ENCODE measurements around the gene RETREG3.

RETREG3 gene

DNA sequence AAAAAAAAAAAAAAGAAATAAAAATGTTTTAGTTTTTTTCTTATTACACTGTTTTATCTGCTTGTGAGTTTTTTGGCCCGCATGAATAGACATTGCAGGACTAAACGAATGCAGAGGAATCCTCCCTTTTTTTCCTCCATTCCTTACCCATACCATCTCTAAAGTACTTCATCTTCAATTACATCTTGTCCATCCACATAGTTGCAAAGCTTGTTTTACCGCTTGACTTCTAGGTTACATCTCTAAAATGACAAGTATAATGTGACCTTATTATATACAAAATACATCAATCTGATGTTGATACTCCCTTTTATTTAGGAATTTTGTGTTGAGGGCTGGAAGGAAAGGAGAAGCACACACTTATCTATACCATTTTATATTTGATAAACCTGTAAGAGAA lies 12.8 kb downstream of the RETREG3 start:
- Mint-ChIP-seq H3K9me3 (no peaks in the 10 kb centered on the region), H3K27me3 (ENCODE audit: low read depth) (no peaks in the 10 kb centered on the region), H3K36me3 (ENCODE audit: low read depth) (peaks cover 6% of the 10 kb centered on the region), H3K27ac (no peak overlapping the region), H3K4me3 (no peak overlapping the region), H3K4me1 (ENCODE audit: low read depth) (peaks cover 8% of the 10 kb centered on the region)
- no peak for DNase-seq (ENCODE audit: low spot score)

DNA sequence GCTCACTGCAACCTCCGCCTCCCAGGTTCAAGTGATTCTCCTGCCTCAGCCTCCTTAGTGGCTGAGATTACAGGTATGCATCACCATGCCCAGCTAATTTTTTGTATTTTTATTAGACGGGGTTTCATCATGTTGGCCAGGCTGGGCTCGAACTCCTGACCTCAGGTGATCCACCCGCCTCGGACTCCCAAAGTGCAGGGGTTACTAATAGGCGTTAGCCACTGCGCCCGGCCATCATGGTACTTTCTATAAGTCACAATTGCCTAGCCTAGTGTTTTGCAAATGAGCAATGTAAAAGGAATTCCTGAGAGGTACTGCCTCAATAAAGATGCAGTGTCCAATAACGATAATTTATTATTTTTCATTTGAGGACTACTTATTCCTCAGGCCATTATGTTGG lies 17.8 kb downstream of the RETREG3 start:
- Mint-ChIP-seq H3K27me3 (ENCODE audit: low read depth) (no peaks in the 10 kb centered on the region), H3K36me3 (ENCODE audit: low read depth) (peaks cover 24% of the 10 kb centered on the region)

DNA sequence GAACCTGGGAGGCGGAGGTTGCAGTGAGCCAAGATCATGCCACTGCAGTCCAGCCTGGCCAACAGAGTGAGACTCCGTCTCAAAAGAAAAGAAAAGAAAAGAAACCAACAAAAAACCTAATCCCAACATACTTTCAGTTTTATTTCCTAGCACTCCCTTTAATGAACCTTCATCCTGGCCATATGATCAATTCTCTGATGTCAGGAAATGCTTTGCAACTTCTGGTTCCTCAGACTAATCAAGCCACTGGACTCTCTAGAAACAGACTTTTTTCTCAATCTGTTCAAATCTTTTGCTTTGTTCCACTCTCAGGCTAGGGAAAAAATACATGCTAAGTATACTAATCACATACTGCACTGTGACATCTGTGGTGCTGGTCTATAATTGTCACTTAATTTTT lies 18.3 kb downstream of the RETREG3 start:
- Mint-ChIP-seq H3K4me3 (no peak overlapping the region), H3K27ac (no peak overlapping the region), H3K9me3 (no peaks in the 10 kb centered on the region), H3K4me1 (ENCODE audit: low read depth) (no peaks in the 10 kb centered on the region), H3K27me3 (ENCODE audit: low read depth) (no peaks in the 10 kb centered on the region), H3K36me3 (ENCODE audit: low read depth) (peaks cover 25% of the 10 kb centered on the region)
- DNase-seq (ENCODE audit: low spot score): no peak

More for the DNA sequence above, 17.8 kb downstream of the RETREG3 start:
- Mint-ChIP-seq H3K4me1 (ENCODE audit: low read depth) (no peaks in the 10 kb centered on the region), H3K9me3 (no peaks in the 10 kb centered on the region), H3K4me3 (no peak overlapping the region), H3K27ac (no peak overlapping the region)
- DNase-seq (ENCODE audit: low spot score): no peak

DNA sequence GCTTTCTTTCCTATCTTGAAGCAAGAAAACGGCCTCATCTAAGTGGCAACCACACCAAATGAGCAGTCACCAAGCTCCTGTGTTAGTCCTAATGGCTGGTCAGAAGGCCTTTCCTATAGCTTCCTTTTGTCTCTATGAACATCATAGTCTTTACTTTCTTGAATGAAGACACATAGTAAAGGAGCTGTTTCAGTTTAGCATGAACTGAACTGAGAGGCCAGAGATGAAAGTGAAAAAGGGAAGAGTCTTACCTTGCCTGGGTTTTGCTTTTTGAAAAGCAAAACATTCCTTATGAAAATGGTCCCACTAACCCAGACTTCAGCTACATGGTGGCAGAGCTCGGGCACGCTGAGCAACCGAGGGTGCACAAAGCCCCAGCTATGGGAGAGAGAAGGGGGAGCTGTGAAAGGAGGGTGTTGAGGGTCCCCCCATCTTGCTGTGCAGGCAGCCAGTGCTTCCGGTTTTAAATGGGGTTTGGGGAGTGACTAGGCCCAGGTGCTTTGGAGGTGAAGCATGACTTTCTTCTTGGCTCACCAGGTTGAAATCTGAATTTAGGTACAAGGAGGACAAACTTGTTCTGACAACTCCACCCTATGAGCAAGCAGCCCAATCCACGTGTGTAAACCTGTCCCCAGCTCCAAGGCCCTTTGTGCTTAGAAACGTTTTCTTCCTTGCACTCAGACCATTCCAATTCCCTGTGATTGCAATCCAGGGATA lies 22.5 kb downstream of the RETREG3 start:
- DNase-seq (ENCODE audit: low spot score): no peak
- H3K4me1 Mint-ChIP-seq (ENCODE audit: low read depth): no peaks in the 10 kb centered on the region
- no peak overlapping the region for H3K4me3 Mint-ChIP-seq
- no peak overlapping the region for H3K27ac Mint-ChIP-seq
- H3K36me3 Mint-ChIP-seq (ENCODE audit: low read depth): peaks cover 54% of the 10 kb centered on the region
- H3K27me3 Mint-ChIP-seq (ENCODE audit: low read depth): no peaks in the 10 kb centered on the region
- no peaks in the 10 kb centered on the region for H3K9me3 Mint-ChIP-seq

DNA sequence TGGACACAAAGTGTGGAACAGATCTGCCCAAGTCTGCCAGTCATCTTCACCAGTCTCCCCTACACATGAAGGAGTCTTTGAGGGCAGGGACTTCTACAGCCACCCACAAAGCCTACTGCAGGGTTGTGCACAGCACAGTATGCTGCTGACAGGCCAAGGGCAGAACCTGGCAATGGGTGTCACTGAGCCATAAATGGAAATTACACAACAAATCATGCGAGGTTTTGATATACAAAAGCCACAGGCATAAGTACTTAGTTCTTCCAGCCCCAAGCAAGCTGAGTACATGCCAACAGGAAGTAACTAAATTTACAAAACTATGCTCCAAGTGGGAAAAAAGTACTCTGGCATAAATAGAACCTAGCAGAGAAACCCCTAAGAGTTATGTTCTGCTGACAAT lies 23.8 kb downstream of the RETREG3 start:
- Mint-ChIP-seq H3K27ac (no peak overlapping the region), H3K27me3 (ENCODE audit: low read depth) (no peaks in the 10 kb centered on the region), H3K4me1 (ENCODE audit: low read depth) (no peaks in the 10 kb centered on the region), H3K36me3 (ENCODE audit: low read depth) (peaks cover 56% of the 10 kb centered on the region), H3K4me3 (no peak overlapping the region), H3K9me3 (no peaks in the 10 kb centered on the region)
- no peak for DNase-seq (ENCODE audit: low spot score)

DNA sequence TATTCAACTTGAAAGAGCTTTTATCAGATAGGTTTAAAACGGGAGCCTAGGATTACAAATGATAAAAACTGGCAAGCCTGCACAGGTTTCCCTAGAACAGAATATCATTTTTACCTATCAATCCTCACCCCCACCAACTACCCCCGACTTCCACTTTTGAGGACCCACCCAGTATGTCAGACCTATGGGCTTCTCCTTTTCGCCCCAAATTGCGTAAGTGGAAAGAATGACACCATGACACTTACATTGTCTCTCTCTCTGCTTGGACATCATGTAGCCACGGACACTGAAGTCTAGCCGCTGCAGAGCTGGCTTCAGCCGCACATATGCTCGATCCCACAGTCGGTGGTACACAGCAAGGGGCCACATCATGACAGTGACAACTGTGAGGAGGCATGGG lies 24.3 kb downstream of the RETREG3 start:
- Mint-ChIP-seq H3K36me3 (ENCODE audit: low read depth) (peaks cover 55% of the 10 kb centered on the region), H3K27ac (no peak overlapping the region), H3K4me1 (ENCODE audit: low read depth) (no peaks in the 10 kb centered on the region), H3K4me3 (no peak overlapping the region), H3K9me3 (no peaks in the 10 kb centered on the region), H3K27me3 (ENCODE audit: low read depth) (no peaks in the 10 kb centered on the region)
- DNase-seq (ENCODE audit: low spot score): no peak

DNA sequence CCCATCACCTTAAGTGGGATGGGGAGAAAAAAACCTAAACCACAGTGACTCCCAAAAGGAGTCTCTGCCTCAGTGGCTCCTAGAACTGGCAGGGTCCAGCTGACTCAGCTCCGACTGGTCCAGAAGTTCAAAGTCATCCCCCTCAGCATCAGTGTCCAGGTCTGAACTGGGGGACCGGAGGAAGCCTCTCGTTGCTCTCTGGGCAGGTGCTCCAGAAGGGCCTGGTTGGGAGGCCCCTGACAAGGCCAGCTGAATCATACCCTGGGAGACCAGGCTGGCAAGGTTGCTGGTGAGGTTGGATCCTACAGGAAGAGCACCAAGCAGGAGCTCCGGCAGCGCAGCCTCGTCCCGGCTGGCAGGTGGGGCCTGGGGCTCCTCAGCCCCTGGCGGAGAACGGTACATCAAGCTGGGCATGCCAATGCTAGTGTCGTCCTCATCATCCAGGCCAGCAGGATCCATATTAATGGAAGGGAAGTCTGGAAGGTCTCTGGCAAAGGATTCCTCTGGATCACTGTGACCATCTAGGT lies 27.4 kb downstream of the RETREG3 start:
- Mint-ChIP-seq H3K4me3 (no peak overlapping the region), H3K27ac (no peak overlapping the region), H3K36me3 (ENCODE audit: low read depth) (peaks cover 58% of the 10 kb centered on the region), H3K4me1 (ENCODE audit: low read depth) (peaks cover 14% of the 10 kb centered on the region), H3K27me3 (ENCODE audit: low read depth) (no peaks in the 10 kb centered on the region), H3K9me3 (no peaks in the 10 kb centered on the region)
- DNase-seq (ENCODE audit: low spot score): no peak

DNA sequence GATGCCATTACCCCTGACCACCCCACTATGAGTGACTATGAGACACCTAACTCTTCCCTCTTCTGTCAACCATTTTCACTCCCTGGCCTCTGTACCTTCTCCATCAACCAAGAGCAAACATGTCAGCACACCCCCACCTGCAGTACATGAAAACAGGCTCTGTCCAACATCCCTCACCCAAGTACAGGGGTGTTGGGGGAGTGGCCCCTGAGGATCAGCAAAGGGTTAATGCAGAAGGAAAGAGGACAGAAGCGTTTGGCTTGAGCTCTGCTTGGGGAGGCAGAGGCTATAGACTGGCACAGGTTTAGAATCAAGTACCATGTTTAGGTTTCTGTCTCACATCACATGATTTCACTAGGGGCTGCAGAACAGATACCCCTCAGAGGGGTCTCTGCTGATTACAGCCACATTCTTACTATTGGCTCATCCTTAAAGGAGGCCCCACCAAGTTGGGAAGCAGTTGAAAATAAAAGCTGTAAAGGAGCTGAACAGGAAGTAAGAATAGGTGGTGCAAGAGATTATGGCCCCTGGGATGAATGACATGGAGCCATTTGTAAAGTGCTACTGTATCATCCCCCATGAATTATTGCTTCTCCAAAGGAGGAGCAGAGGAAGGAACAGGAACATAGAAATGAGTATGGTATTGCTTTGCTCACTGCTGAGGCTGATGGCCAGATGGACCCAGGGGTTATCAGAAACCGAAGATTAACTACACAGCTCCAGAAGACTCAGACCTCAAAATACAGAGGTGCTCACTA lies 29.2 kb downstream of the RETREG3 start:
- H3K27ac Mint-ChIP-seq: peak overlapping the region; percentile 43
- peaks cover 27% of the 10 kb centered on the region for H3K4me1 Mint-ChIP-seq (ENCODE audit: low read depth)
- no peaks in the 10 kb centered on the region for H3K9me3 Mint-ChIP-seq
- peaks cover 63% of the 10 kb centered on the region for H3K36me3 Mint-ChIP-seq (ENCODE audit: low read depth)
- DNase-seq (ENCODE audit: low spot score): no peak
- H3K27me3 Mint-ChIP-seq (ENCODE audit: low read depth): no peaks in the 10 kb centered on the region
- H3K4me3 Mint-ChIP-seq: peak overlapping the region; percentile 27

DNA sequence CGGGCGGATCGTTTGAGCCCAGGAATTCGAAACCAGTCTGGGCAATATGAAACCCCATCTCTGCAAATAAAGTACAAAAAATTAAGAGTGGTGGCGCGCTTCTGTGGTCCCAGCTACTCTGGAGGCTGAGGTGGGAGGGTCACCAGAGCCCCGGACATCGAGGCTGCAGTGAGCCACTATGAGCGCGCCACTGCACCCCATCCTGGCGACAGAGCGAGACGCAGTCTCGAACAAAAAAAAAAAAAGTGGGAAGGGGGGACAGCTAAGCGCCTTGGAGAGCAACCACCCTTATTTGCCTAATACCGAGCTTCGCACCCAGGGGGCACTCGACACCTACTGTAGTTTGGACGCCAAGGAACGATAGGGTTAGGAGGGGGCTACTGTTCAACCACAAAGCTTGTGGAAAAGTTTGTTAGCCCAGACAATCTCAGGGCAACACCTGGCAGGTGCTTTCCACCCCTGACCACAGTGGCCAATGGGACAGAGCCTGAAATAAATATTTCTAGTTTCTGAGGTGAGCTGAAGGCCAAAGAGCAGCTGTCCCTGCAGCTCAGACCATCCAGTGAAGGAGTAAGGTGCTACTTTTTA lies 30.8 kb downstream of the RETREG3 start:
- H3K4me1 Mint-ChIP-seq (ENCODE audit: low read depth): peaks cover 31% of the 10 kb centered on the region
- peak overlapping the region; percentile 94 for H3K27ac Mint-ChIP-seq
- H3K9me3 Mint-ChIP-seq: no peaks in the 10 kb centered on the region
- peak overlapping the region; percentile 98 for H3K4me3 Mint-ChIP-seq
- H3K27me3 Mint-ChIP-seq (ENCODE audit: low read depth): no peaks in the 10 kb centered on the region
- DNase-seq (ENCODE audit: low spot score): peak; percentile 60
- peaks cover 64% of the 10 kb centered on the region for H3K36me3 Mint-ChIP-seq (ENCODE audit: low read depth)

DNA sequence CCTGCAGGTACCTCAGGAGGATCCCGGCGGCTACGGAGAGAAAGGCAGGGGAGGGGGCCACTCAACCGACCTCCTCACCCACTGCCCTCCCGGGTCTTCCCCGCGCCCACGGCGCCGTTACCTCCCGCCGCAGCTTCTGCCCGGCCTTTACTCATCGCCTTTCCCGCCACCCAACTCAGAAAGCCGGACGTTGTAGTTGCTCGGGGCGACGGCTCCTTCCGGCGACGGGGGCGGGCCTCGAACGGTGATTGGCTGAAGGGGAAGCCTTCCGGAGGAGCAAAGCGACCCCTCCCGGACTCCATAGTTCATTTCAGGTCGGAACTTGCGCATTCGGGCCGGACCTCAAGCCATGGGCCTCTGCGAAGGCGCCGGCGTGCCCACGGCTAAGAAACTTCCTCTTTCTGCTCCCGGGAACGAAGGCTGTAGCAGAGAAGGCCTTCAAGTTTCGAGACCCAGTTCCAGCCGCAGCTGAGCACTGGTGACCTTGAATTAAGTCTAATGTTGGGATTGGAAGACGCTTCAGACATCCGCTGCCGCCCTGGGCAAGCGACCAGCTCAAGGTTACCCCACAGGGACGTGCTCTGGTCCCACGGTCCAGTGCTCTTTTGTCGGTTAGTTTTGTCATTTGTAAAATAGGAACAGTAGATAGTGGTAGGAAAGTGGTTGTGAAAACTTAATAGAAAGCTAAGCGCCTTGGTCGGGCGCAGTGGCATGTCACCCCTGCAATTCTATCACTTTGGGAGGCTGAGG lies 31.5 kb downstream of the RETREG3 start, which contains the start of gene PSMC3IP:
PSMC3IP (minus strand) TSS at position 198 of the 750 bp plus-strand sequence; CDS start at position 155, 43 bp downstream.
- H3K4me3 Mint-ChIP-seq: peak within 1 kb of the TSS; percentile 98
- H3K36me3 Mint-ChIP-seq (ENCODE audit: low read depth): peaks cover 64% of the 10 kb centered on the region
- no peaks in the 10 kb centered on the region for H3K27me3 Mint-ChIP-seq (ENCODE audit: low read depth)
- peak; percentile 94 for DNase-seq (ENCODE audit: low spot score)
- H3K9me3 Mint-ChIP-seq: no peaks in the 10 kb centered on the region
- peaks cover 35% of the 10 kb centered on the region for H3K4me1 Mint-ChIP-seq (ENCODE audit: low read depth)
- H3K27ac Mint-ChIP-seq: peak within 1 kb of the TSS; percentile 94

DNA sequence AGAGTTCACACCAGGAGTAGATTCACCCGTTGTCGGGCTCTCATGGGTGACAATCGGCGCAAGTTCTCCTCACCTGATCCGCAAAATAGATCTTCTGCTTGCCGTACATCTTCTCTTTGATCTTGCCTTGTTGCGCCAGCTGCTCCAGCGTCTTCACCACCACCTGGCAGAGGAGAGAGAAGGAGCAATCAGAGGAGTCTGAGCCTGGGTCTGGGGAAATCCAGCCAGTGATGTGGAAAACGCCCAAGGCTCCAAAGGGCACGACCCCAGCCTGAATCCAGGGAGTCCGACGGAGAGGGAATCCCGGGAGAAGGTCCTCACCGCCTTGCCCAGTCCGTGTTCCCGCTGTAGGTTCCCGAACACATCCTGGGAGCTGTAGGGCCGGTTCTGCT lies 32.0 kb downstream of the RETREG3 start:
- Mint-ChIP-seq H3K36me3 (ENCODE audit: low read depth) (peaks cover 62% of the 10 kb centered on the region), H3K4me1 (ENCODE audit: low read depth) (peaks cover 35% of the 10 kb centered on the region)

DNA sequence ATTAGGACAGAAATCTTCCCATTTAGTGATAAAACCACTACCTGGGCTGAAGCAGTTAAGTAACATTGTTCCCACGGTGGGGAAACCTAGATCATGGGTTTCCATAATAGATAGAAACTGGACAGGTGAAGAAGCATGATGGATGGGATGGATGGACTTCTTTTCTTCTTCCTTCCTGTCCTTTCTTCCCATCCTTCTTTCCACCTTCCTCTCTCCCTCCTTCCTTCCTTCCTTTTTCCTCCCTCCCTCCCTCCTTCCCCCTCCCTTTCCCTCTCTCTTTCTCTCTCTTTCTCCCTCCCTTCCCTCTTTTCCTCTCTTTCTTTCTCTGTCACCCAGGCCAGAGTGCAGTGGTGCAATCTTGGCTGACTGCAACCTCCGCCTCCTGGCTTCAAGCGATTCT lies 34.7 kb downstream of the RETREG3 start:
- Mint-ChIP-seq H3K27me3 (ENCODE audit: low read depth) (no peaks in the 10 kb centered on the region), H3K27ac (peak overlapping the region; percentile 42), H3K4me3 (no peak overlapping the region), H3K36me3 (ENCODE audit: low read depth) (peaks cover 63% of the 10 kb centered on the region), H3K9me3 (no peaks in the 10 kb centered on the region), H3K4me1 (ENCODE audit: low read depth) (peaks cover 33% of the 10 kb centered on the region)
- DNase-seq (ENCODE audit: low spot score): no peak

More for the DNA sequence above, 32.0 kb downstream of the RETREG3 start:
- no peaks in the 10 kb centered on the region for H3K9me3 Mint-ChIP-seq
- DNase-seq (ENCODE audit: low spot score): no peak
- peak overlapping the region; percentile 52 for H3K27ac Mint-ChIP-seq
- H3K4me3 Mint-ChIP-seq: peak overlapping the region; percentile 98
- H3K27me3 Mint-ChIP-seq (ENCODE audit: low read depth): no peaks in the 10 kb centered on the region

DNA sequence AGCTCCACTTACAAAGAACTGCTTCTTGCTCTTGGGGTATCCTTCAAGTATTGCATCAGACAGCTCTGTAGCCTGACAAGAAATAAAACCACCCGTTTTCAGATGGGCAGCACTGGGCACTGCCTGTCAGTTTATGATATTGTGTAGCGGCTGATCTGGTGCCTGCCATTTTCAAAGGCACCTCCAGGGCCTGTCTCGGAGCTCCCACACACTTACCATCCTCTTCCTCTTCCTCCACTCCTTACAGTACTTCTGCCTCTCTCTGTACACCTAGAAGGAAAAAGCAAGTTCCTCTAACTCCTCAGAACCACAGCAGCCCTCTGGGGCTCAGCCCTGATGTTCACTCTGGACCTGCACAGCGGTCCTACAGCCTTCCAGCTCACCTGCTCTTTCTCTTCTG lies 36.1 kb downstream of the RETREG3 start:
- Mint-ChIP-seq H3K4me1 (ENCODE audit: low read depth) (peaks cover 29% of the 10 kb centered on the region), H3K4me3 (no peak overlapping the region), H3K27me3 (ENCODE audit: low read depth) (no peaks in the 10 kb centered on the region), H3K9me3 (no peaks in the 10 kb centered on the region), H3K27ac (peak overlapping the region; percentile 56), H3K36me3 (ENCODE audit: low read depth) (peaks cover 68% of the 10 kb centered on the region)
- no peak for DNase-seq (ENCODE audit: low spot score)
